ENCODE results near the gene SATB1. TPM values are rescaled to one million over a fixed set of nuclear protein-coding genes. Genes with fewer than 3 reads are reported as not detected.

Gene SATB1
- 8.4 and 11.5 TPM in 2 replicates for total RNA-seq

GRCh38 chr3:18424729-18425640 lies at the start of gene SATB1:
Gene SATB1, minus strand, starts transcription at chr3:18425339. Its CDS starts 4,372 bp downstream, at chr3:18420967.

Measured in bladder microvascular endothelial cell (primary cell).